ENCODE measurements around the gene CFLAR. TPM values are rescaled to one million over a fixed set of nuclear protein-coding genes. Genes with fewer than 3 reads are reported as not detected.

Gene CFLAR
- total and polyA plus RNA-seq, 2 of the 13 experiments (the other 11 are each of a cell fraction or from before 2014, with no cell fraction given): 43.8 to 92.1 TPM

DNA sequence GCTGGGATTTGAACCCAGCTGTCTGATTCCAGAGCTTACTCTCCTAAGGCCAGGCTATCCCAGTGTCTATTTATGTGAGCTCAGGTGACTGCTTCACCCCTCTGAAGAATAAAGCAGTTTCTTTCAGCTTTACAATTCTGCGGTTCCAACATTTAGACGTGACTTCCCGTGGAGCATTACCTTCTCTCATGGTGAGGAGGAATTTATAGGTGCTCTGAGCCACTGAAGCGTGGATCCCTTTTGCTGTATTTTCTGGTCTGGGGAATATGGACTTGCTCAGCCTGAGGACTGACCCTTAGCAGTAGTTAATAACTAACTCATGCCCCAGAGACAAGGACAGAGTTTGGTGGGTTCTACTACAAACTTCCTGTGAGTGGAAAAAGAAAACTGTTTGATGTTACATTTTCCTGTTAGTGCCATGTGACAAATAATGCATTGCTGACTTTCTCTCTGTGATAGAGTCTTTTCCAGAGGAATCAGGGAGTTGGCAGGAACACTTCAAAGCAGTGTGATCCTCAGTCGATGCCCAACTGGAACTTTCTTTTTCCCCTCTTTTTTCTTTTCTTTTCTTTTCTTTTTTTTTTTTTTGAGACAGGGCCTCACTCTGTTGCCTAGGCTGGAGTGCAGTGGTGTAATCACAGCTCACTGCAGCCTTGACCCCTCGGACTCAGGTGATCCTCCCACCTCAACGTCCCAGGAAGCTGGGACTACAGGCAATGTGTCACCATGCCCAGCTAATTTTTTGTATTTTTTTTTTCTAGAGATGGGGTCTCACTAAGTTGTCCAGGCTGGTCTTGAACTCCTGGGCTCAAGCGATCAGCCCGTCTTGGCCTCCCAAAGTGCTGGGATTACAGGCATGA, 88.9 kb downstream of the CFLAR start (continued):
- TF ChIP-seq, protein P1, sequence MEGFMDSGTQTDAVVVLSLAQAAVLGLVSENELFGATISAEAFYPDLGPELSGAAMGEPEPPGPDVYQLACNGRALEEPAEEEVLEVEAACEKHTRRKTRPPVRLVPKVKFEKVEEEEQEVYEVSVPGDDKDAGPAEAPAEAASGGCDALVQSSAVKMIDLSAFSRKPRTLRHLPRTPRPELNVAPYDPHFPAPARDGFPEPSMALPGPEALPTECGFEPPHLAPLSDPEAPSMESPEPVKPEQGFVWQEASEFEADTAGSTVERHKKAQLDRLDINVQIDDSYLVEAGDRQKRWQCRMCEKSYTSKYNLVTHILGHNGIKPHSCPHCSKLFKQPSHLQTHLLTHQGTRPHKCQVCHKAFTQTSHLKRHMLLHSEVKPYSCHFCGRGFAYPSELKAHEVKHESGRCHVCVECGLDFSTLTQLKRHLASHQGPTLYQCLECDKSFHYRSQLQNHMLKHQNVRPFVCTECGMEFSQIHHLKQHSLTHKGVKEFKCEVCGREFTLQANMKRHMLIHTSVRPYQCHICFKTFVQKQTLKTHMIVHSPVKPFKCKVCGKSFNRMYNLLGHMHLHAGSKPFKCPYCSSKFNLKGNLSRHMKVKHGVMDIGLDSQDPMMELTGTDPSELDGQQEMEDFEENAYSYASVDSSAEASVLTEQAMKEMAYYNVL (CRISPR knock-in tag; IDR thresholded peaks at IDR 0.05; ENCODE audit: borderline replicate concordance): peak; percentile 89; the same call in 1 of the 2 replicates
- no peak for TF ChIP-seq ZNF570 (CRISPR knock-in tag; IDR thresholded peaks at IDR 0.05; ENCODE audit: borderline replicate concordance)
- no peak for TF ChIP-seq ZNF10 (CRISPR knock-in tag; IDR thresholded peaks at IDR 0.05; ENCODE audit: borderline replicate concordance, low read depth)
- no peak for TF ChIP-seq AHR (CRISPR knock-in tag; IDR thresholded peaks at IDR 0.05)
- TF ChIP-seq CC2D1A (CRISPR knock-in tag; IDR thresholded peaks at IDR 0.05): no peak
- no peak for TF ChIP-seq HHEX (CRISPR knock-in tag; IDR thresholded peaks at IDR 0.05)
- 0 out of 2 replicates have a peak, but pooled peaks have one; percentile 30 for TF ChIP-seq TMF1 (CRISPR knock-in tag; IDR thresholded peaks at IDR 0.05; ENCODE audit: low read depth)
- TF ChIP-seq HNRNPH1 (optimal IDR thresholded peaks at IDR 0.05; ENCODE audit: low read depth, low read length): no peak
- TF ChIP-seq PLSCR1 (CRISPR knock-in tag; IDR thresholded peaks at IDR 0.05; ENCODE audit: borderline replicate concordance): no peak
- TF ChIP-seq SNAPC5 (CRISPR knock-in tag; IDR thresholded peaks at IDR 0.05; ENCODE audit: borderline replicate concordance): no peak
- no peak for TF ChIP-seq ZNF720 (CRISPR knock-in tag; IDR thresholded peaks at IDR 0.05)
- no peak for TF ChIP-seq SALL2 (CRISPR knock-in tag; IDR thresholded peaks at IDR 0.05)
- TF ChIP-seq ZNF749 (CRISPR knock-in tag; IDR thresholded peaks at IDR 0.05; ENCODE audit: borderline replicate concordance): peak; percentile 17; the same call in 1 of the 2 replicates
- TF ChIP-seq ZSCAN20 (CRISPR knock-in tag; IDR thresholded peaks at IDR 0.05; ENCODE audit: borderline replicate concordance): no peak
- no peak for TF ChIP-seq RELA (CRISPR knock-in tag; IDR thresholded peaks at IDR 0.05)
- TF ChIP-seq FOXK2 (IDR thresholded peaks at IDR 0.05): peak; percentile 86
- peak in 1 of 2 experiments; percentile 79; a peak in 2 of 4 replicates for TF ChIP-seq EP300 (IDR thresholded peaks at IDR 0.05; ENCODE audit: low read depth in 2 of 2, low read length in 2 of 2)
- TF ChIP-seq EP300 (CRISPR knock-in tag; IDR thresholded peaks at IDR 0.05; ENCODE audit: borderline replicate concordance): peak; percentile 60
- peak; percentile 98 for TF ChIP-seq HNF1B (CRISPR knock-in tag; IDR thresholded peaks at IDR 0.05)
- 0 out of 2 replicates have a peak, but pooled peaks have one; percentile 13 for TF ChIP-seq ZNF614 (CRISPR knock-in tag; IDR thresholded peaks at IDR 0.05; ENCODE audit: borderline replicate concordance)
- TF ChIP-seq ZNF496 (CRISPR knock-in tag; IDR thresholded peaks at IDR 0.05; ENCODE audit: insufficient replicate concordance): no peak
- TF ChIP-seq MLXIP (CRISPR knock-in tag; IDR thresholded peaks at IDR 0.05; ENCODE audit: borderline replicate concordance): no peak
